Inflammatory macrophage (primary cell): ENCODE results near the gene LBX1.

Experiments used
- DNase-seq, 2 donors: peaks; one replicate each; pipeline ENCODE4 v3.0.0-alpha.2; 2020 to 2022
- total RNA-seq, 18 experiments: gene quantifications; one replicate each; lab custom pipeline; 2026; ENCODE audit warnings: mixed read lengths in 6 of 18, inconsistent platforms in 2 of 18; lab: John Stamatoyannopoulos, UW

Gene LBX1, protein sequence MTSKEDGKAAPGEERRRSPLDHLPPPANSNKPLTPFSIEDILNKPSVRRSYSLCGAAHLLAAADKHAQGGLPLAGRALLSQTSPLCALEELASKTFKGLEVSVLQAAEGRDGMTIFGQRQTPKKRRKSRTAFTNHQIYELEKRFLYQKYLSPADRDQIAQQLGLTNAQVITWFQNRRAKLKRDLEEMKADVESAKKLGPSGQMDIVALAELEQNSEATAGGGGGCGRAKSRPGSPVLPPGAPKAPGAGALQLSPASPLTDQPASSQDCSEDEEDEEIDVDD
- total RNA-seq: 0 to 0.04 (median 0) reads per million in 18 experiments

DNA sequence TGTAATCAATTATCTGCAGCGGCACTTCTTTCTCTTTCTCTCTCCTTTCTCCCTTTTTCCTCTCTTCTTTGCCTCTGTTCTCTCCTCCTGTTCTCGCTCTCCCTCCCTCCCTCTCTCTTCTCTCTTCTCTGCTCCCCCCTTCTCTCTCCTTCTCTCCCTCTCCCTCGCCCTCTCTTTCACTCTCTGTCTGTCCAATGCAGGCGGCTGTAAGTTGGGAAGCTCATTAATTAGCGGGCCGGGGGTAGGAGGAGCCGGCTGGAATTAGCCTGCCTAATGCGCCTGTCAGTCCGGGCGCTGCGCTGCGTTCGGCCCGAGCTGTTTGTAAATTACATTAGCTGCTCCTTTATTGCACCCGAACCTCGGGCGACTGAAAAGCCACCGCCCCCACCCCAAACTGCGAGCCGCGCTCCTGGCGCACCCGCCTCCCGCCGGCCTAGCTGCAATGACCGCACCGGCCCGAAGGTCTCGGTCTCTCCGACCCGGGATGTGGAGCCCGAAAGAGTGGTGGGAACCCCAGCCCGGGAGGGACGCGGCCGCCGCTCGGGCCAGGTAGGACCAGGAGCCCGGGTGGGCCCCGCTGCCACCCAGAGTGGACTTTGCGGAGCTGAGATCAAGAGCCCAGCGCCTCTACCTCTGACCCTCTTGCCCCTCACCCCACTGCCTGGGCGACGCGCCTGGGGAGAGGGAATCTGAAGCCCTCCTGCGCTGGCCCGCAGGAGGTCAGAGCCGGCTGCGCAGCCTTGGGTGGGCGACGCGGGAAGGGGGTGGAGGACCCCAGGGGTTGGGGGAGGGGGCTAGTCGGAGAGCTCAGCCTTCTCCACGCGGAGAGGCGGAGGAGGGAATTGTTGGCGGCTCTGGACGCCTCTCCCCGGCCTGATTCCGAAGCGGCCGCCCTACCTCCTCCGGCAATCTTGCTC is at the start of gene LBX1:
LBX1 (minus strand) TSS at position 198 of the 917 bp plus-strand sequence. CDS start 648 bp downstream, outside the sequence.
- DNase-seq: no peak

DNA sequence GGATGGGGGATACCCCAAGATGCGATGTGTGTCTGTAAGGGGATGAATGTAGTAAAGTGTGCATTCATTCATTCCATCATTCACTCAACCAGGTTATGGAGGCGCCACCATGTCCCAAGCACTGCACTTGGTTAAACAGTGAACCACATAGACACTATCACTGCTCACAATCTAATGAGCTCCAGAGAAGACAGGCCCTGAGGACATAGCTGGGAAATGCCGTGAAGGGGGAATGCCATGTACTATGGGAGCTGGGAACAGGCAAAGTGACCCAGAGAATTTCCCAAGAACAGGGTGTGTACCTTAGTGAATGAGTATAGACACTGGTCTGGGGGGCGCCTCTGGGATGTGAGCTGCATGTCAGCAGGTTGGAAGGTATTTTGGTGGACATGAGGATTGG is 44.5 kb upstream of the LBX1 start:
- DNase-seq: no peak

DNA sequence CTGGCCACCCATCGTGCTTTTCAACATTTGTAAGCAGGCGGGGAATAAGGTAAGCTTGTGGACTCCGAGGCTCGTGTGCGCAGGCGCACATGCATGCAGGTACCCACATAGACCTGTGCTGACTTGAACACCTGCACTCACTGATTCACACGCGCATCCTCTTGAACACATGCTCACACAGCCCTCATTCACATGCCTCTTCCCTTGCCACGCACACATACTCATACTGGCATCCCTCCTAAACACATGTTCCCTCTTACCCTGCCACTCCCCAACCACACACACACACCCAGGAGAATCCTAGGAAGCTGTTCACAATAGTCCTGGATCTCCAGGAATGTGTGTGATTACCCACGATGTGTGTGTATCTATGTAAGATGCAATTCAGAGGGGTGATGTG is 44.1 kb upstream of the LBX1 start:
- DNase-seq: no peak

DNA sequence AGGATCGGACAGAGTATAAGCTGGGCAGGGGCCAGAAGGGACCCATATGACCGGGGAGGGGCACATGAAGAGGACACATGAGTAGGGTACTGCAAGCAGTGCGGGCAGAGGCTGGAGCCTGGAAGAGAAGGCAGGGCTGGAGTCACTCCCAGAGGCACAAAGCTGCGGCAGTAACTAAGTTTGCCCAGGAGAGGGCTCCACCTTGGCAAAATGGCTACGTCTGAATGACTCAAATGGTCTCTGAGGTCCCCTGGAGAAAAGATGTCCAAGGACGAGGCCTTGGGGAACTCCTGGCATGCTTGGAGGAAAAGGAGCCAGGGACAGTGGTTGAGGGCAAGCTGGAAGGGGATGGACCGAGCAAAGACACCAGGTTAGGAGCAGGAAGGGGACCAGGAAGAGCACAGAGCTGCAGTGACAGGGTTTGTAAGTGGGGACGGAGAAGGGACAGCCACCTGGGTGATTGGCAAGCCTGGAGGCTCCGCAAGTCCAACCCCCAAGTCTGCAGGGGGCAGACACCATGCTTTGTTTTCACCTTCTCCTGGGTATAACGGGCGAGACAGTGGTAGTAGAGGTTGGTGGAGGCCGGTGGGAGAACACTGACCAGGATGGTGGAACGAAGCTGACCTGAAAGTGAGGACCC is 43.1 kb upstream of the LBX1 start:
- DNase-seq: peak; percentile 64 to 66

DNA sequence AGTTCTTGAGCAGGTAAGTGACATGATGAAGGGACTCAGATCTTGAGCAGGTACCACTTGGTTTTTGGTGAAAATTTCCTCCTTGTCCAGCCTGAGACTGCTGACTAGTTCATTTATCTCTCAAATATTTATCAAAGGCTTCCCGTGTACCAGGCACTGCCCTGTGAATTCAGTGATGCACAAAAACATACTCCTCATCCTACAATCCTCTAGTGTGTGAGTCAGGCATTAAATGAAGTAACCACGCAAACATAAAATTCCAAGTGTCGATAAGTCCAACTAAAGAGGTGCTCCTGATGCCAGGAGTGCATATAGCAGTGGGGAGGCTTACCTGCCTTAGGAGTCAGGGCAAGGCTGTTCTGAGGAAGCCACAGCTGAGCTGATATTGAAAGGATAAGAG is 41.5 kb upstream of the LBX1 start:
- no peak for DNase-seq

DNA sequence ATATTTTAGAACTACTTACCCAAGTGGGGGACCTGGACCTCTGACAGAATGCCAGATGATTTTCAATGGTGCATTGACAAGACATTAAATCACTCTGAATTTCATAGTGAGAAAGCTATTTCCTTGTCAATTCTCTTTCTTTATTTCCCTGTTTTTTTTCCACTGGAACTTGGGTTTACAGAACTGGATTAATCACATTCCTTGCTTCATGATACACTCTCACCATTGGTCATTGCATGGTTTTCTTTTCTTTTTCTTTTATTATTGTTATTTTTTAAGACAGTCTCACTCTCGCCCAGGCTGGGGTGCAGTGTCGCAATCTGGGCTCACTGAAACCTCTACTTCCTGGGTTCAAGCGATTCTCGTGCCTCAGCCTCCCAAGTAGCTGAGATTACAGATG is 38.5 kb upstream of the LBX1 start:
- DNase-seq: no peak

DNA sequence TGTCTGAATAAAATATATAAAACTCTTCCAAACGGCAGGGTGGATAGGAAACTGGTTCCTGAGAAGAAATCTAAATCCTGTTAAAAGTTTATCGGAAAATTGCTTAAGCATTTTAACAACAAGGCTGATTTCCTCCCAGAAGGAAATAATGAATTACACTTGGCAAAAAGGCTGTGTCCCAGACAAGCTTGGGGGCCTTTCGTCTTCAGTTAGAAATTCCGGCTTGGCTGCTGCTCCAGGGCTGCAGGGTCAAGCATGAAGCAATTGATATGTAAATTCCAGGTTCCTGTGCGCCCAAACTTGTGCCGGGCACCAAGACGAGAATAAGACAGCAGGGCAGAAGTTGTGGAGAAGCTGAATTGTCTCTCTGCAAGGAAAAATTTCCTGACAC is 38.0 kb upstream of the LBX1 start:
- no peak for DNase-seq

DNA sequence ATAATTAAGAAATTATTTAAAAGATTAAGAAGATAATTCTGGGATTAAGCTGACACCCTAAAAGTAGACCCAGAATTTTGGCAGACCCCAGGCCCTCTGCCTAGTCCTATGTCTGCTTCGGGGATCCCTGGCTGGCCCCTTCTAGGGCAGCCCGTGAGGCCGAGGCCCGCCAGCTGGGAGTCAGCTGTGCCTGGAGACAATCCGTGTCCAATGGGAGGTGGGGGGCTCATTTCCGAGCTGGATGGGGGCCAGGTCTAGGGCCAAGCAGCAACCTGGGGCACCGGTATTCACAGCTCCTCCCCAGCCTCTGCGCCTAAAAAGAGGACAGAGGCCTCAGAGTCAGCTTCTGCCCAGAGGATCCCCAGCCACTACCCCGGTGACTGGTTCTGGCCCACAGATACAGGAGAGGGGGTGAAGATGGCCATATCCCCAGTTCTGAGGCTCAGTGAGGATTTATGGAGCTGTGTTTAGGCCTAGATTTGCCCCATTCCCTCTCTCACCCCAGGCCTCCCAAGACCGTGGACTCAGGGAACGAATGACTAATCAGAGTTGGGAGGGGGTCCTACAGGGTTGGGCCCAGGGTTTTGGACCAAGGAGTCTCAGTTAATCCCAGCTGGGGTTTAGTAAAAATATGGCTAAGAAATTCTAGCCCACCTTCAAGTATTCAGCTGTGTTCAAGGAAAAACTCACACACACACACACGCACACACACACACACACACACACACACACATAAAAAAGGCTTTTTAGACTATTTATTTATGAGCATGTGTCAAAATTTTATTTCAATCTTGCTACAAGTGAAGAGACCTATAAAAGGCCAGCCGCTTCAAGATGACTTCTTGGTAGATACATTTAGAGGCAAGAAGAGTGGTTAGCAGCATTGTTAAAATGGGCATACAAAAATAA is 37.4 kb upstream of the LBX1 start:
- no peak for DNase-seq

DNA sequence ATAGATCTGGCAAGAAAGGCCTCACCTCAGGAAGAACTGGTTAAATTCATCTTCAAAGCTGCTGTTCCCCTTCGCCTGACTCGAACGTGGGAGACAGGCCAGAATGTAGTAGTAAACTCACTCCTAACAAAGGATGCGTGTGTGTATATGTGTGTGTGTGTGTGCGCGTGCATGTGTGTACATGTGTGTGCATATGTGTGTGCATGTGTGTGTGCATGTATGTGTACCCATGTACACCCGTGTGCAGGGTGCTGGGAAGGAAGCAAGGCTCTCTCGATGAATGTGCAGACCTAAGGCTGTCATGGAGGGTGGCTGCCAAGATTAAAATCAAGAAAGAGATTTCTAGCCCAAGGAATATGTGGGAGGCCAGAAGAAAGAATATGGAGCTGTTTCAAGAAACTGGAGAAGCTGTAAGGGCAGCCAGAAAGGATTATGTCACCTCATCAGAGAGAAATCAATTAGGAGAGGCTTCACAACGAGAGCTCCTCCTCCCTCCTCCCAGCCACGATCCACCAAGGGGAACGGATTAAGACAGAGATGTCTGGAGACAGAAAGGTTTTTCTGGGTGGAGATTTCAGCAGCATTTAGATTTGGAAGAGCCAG is 34.0 kb upstream of the LBX1 start:
- no peak for DNase-seq

DNA sequence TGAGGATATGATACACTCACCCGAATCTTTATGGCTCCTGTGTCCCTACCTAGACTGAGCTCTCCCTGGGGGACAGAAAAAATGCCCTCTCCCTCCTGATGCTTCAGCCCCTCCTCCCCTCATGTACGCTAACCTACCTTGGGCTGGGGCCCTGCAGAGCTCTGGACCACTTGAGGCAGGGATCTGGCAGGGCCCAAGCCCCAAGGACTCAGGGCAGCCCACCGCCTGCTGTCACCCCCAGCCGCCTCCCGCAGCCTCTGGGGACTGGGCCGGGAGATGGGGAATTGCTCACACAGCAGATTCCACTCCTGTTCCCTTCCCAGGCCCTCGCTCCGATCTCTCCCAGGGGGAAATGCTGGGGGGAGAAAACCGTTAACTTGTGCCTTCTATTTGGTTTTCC is 32.9 kb upstream of the LBX1 start:
- no peak for DNase-seq

DNA sequence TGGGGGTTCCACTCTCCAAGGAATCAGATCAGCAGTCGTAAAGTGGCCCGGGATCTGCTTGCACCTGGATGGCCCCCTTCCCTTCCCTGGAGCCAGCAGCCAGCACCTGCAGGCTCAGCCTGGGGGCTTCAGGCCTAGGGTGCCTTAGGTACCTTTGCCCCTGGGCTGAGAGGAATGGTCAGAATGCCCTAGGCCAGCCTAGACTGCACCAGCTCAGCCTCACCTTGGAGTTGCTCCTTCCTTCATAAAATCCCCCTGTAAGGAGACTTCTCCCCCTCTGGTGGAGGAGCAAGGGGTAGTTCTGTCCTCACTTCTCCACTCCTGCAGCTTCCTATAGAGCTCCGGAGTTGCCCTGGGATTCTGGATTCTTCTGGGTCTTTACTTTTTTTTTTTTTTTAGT is 32.4 kb upstream of the LBX1 start:
- DNase-seq: no peak

DNA sequence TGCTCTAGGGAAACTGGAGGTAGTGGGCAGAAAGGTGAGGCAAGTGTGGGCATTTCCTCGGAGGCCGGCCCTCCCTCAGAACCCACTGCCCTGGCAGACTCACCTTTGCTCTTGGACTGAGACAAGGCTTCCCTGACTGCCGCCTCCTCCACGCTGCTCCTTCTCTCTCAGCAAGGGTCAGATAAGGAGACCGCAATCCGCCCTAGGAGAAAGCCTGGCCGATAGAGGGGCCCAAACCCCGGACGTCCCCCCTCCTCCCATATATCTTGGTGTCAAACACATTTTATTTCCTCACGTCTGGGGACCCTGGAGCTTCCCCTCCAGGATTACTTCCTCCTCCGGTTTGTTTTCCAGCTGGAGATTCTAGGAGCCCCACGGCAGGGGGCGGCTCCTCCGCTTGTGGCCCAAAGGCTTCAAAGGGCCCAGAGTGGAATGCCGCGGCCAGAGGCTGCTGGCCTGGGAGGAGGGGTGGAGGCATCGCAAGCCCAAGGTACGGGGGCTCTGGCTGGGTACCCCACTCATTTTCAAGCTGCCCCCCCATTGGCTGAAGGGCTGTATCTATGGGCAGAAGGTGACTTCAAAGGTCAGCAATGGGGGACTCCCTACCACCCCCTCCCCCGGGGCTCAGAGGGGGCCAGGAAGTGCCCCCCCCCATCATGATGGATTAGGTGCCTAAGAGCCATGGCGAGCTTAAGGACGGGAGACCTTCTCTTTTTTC is 31.7 kb upstream of the LBX1 start:
- DNase-seq: no peak

DNA sequence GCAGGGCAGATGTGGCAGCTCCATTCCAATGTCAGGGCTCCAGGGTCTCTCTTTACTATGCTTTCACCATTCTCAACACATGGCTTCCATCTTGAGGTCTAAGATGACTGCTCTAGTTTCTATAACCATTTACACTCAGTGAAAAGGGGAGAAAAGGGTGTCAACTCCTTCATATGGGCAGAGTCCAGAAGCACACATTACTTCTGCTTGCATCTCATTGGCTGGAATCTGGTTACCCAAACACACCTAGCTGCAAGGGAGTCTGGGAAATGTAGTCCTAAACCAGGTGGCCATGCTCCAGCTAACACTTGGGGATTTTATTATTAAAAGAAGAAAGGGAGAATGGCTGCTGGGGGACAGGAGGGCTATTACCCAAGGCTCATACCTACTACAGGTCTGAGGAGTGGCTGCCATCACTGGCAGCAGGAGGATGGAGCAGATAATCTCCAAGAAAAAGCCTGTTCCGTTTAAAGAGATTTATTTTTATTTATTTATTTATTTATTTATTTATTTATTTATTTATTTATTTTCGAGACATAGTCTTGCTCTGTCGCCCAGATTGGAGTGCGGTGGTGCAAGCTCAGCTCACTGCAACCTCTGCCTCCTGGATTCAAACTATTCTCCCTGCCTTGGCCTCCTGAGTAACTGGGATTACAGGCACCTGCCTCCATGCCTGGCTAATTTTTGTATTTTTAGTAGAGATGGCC is 29.1 kb upstream of the LBX1 start:
- peak; percentile 19 to 37 for DNase-seq

DNA sequence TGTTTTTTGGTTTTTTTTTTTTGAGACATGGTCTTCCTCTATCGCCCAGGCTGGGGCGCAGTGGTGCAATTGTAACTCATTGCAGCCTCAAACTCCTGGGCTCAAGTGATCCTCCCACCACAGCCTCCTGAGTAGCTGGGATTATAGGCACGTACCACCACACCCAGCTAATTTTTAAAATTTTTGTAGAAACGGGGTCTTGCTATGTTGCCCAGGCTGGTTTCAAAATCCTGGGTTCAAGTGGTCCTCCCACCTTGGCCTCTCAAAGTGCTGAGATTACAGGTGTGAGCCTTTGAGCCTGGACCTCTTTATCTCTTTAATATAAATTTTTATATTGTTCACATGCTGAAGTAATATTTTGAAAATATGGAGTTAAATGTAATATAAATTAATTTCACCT is 28.2 kb upstream of the LBX1 start:
- no peak for DNase-seq

DNA sequence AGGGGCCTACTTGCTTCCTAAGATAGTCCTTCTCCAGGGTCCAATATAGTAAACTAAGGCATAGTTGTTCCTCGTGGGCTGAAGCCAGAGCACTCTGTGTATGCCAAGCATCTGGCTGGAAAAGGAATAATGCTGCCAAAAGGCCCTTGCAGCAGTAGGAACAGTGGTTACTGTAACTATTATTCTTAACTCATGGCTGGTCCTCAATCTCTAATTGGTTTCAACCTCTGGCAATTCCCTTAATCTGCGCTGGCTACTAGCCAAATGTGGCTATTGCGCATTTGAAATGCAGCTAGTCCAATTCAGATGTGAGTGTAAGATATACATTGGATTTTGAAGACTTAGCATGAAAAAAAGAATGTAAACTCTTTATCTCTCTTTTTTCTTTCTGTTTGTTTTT is 27.8 kb upstream of the LBX1 start:
- DNase-seq: no peak

DNA sequence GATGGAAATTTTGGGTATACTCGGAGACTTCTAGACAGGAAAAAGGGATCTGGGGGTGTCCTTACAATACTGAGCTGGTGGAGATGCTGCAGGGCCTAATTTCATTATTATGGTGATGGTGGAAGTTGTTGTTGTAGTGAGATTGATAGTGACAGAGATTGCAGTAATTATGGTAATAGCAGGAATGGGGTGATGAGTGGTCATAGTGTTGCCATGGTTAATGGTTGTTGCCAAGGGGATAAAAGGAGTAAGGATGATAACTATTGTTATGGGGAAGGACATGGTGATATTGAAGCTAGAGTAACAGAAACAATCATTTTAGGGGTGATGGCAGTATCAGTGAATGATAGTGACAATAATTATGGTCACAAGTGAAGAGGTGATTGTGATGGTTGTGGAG is 27.1 kb upstream of the LBX1 start:
- DNase-seq: no peak

DNA sequence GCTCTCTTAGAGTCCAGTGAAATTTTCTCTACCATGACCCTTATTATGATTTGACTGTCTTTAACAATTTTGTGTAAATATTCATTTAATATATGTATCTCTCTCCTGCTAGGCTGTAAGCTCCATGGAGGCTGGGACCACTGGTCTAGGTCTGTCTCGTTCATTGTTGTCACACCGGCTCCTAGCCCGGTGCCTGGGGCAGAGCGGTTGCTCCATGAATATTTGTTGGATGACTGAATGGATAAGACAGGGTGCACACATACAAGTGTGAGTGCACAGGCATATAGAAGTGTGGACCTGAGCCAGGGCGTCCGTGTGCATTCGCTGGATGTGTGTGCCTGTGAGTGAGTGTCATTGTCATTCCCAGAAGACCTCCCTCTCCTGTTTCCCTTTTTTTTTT is 20.9 kb upstream of the LBX1 start:
- no peak for DNase-seq

DNA sequence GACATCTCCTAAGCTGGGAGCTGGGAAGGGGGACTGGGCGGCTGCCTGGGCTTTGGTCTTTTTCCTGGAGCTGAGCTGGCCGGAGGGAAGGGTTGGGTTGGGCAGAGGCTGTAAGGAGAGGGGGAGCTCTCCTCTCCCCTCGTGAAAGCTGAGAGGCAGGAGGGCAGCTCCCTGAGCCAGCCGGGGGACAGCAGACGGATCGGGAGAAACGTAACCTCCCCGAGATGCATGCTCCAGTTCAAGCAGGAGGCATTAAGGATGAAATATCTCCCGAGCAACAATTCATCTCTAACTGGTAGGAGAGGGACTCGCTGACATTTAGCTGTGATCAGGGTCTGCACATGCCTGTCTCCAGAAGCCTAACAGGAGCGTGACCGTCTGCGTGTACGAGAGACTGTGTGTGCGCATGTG is 19.9 kb upstream of the LBX1 start:
- no peak for DNase-seq

DNA sequence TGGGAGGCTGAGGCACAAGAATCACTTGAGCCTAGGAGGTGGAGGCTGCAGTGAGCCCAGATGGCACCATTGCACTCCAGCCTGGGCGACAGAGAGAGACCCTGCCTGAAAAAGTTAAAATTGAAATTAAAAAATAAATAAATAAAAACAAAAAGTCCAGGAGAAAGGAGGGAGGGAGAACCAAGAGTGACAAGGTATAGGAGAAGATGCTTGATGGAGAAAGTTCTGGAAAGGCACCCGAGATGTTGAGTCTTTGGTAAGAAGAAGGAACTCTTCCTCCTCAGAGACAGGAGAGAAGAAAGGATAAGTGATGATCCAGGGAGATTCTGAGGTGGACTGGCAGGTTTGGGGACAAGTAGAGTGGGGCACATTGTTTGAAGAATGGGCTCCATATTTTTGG is 17.4 kb upstream of the LBX1 start:
- DNase-seq: no peak

DNA sequence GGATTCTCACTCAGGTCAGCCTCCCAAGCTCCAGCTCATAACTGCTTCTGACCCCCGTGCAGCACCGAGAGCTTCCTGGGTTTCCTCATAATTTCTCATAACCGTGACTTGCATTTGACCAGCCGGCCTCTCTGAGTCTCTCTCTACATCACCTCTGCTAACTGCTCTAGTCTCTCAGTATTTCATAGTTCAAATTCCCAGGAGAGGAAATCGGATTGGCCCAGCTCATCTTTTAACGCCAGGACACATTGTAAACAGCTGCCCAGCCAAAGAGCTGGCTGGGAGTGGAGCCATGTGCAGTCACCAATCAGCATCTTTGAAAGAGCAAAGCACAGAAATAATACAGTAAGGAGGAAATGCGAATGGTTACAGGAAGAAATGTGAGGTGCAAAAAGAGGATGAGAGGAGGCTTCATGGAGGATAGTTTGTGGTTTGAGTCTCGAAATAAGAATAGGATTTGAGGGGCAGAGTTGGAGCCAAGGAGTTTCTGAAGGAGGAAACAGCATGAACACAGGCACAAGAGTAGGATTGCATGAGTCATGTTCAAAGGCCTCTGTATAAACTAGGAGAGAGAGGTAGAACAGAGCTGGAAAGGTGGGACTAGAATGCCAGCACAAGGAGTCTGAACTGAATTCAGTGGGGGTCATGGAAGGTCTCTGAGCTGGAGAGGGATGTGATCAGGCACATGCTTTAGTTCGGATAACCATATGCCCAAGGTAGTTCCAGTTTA is 15.2 kb upstream of the LBX1 start:
- DNase-seq: no peak
